HT-29 (cell line): ENCODE measurements around the gene LEPR. TPM values are rescaled to one million over a fixed set of nuclear protein-coding genes. Genes with fewer than 3 reads are reported as not detected.
"Not testable (repeated sequence)": the region's sequence is repeated elsewhere in the genome, so short reads cannot be mapped to it uniquely, and the experiment has no call there.

Source experiments
- DNase-seq: peaks from one replicate; pipeline ENCODE4 v3.0.0-alpha.2; 2015; ENCODE audit warnings: low spot score
- total RNA-seq: library from RNA; depleted of rRNA; stranded (reverse); fragments of >200 nt; shearing (Covaris generic); gene quantifications from 2 replicates; pipeline ENCODE4 v1.2.3, GENCODE V29; 2014; rRNA removed

LEPR gene
- 0.53 and 1.2 TPM in 2 replicates for total RNA-seq

GRCh38 chr1:65420590-65421350 is at the start of gene LEPR, which contains the start of gene LEPROT:
Gene LEPR, plus strand, starts transcription at chr1:65420668. Its CDS starts 144,898 bp downstream, at chr1:65565566.
Gene LEPROT, plus strand, starts transcription at chr1:65420668. Its CDS starts 57 bp downstream, at chr1:65420725.
- peak; percentile 71 for DNase-seq

GRCh38 chr1:65371544-65371943 is 48.9 kb upstream of the LEPR start:
- no peak for DNase-seq

GRCh38 chr1:65372557-65372956 is 47.9 kb upstream of the LEPR start:
- no peak for DNase-seq

- no peak for DNase-seq
Measured at GRCh38 chr1:65377496-65378246, 42.8 kb upstream of the LEPR start.

- DNase-seq, result no peak
Measured at GRCh38 chr1:65378247-65378946, 42.1 kb upstream of the LEPR start.

GRCh38 chr1:65384426-65384825 is 36.0 kb upstream of the LEPR start:
- not testable (repeated sequence) for DNase-seq

GRCh38 chr1:65386439-65386838 is 34.0 kb upstream of the LEPR start:
- DNase-seq, result no peak

GRCh38 chr1:65387821-65388220 is 32.6 kb upstream of the LEPR start:
- no peak for DNase-seq

- DNase-seq, result no peak
Measured at GRCh38 chr1:65388908-65389695, 31.4 kb upstream of the LEPR start.

- no peak for DNase-seq
Measured at GRCh38 chr1:65392497-65392896, 28.0 kb upstream of the LEPR start.

- DNase-seq, result no peak
Measured at GRCh38 chr1:65393347-65393746, 27.1 kb upstream of the LEPR start.

GRCh38 chr1:65393928-65394327 is 26.5 kb upstream of the LEPR start:
- no peak for DNase-seq

- DNase-seq, result no peak
Measured at GRCh38 chr1:65395887-65396612, 24.4 kb upstream of the LEPR start.

GRCh38 chr1:65398083-65398482 is 22.4 kb upstream of the LEPR start:
- DNase-seq, result no peak

- DNase-seq, result no peak
Measured at GRCh38 chr1:65399003-65399402, 21.5 kb upstream of the LEPR start.

GRCh38 chr1:65401612-65402011 is 18.9 kb upstream of the LEPR start:
- no peak for DNase-seq

GRCh38 chr1:65404941-65405340 is 15.5 kb upstream of the LEPR start:
- no peak for DNase-seq

GRCh38 chr1:65407877-65408276 is 12.6 kb upstream of the LEPR start:
- no peak for DNase-seq

GRCh38 chr1:65409314-65409713 is 11.2 kb upstream of the LEPR start:
- no peak for DNase-seq

- DNase-seq, result no peak
Measured at GRCh38 chr1:65409816-65410326, 10.6 kb upstream of the LEPR start.
